HK-2 (cell line): ENCODE measurements around the gene FBXW9.
"Not testable (repeated sequence)": the region's sequence is repeated elsewhere in the genome, so short reads cannot be mapped to it uniquely, and the experiment has no call there.

Experiments
- DNase-seq: peaks from one replicate; pipeline ENCODE4 v3.0.0-alpha.2; 2018; ENCODE audit not compliant: unreplicated experiment

Gene FBXW9

DNA sequence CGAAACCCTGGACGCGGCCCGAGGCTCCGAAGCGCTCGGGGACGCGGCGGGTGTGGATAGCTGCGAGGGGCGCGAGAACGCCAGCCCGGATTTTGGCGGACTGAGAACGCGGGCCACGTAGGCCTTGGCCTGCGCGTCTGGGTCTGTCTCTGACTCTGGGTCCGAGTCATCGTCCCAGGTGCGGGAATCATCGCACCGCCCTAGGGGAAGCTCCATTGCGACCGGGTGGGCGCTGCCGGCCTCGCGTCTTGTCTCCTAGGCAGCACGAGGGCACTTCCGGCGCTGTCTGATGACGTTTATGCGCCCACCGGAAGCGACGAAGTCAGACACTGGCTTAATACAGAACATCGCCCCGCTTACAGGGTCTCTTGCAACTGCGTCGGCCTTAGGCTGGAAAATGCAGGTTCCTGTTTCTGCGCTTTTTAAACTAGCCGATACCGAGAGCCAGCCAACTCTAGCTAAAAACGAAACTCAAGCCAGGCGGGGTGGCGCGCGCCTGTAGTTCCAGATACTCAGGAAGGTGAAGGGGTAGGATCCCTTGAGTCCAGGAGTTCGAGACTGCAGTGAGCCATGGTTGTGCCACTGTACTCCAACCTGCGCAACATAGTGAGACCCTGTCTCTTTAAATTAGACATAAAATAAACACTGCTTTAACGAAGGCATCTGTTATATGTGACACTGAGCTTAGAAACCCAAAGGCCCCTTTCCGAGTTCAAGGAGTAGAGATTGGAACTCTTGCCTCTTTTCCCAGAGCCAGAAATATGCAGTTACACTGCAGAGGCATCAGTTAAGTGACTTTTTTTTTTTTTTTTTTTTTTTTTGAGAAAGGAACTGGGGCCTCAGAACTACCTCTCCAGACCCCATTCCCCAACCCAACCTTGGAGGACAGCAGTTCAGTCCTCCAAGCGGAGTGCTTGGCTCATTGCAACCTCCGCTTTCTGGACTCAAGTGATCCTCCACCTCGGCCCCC lies at the start of gene FBXW9:
Gene FBXW9 (minus strand): TSS at position 266 of the 970 bp plus-strand sequence. CDS start 50 bp downstream, at position 216.
- peak; percentile 95 for DNase-seq

DNA sequence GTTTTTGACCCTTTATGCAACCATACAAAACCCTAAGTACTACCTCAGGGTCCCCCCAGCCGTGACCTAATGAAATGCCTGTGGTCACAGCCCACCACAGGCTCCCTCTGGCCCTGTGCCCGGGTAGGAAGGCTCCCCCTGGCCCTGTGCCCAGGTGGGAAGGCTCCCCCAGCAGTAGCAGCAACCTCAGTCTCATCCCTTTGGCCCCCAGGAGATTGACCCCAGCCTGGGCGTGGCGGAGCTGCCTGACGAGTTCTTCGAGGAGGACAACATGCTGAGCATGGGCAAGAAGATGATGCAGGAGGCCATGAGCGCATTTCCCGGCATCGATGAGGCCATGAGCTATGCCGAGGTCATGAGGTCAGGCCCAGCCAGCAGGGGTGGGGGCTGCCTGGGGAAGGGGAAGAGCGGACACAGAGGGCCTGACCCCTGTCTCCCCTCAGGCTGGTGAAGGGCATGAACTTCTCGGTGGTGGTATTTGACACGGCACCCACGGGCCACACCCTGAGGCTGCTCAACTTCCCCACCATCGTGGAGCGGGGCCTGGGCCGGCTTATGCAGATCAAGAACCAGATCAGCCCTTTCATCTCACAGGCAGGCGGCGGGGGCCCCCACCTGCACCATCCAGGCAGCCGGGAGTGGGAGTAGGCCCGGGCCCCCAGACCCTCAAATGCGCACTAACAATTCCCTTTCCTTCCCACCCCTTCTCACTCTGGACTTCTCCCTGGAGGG lies 48.9 kb upstream of the FBXW9 start:
- DNase-seq, result peak; percentile 82

DNA sequence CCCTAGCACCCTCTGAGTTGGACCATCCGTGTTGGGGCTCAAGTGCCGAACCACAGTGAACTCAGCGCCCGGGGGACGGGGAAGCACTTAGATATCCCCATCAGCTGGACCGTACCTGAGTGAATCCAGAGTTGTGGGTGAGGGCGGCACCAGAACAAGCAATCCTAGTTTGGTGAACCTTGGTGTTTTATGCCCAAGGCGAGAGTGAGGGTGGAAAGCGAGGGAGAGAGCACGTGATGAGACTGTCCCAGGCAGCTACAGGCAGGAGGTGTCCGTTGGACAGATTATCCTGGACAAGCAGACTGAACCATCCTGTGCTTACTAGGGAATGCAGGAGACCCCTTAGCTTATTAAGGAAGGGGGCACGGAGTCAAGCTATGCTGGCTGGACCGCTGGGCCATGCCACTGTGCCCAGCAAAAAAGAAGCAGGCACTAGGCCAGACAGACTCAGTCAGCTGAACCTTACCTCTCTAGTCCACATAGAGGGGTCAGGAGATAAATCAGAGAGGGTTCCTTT lies 41.5 kb upstream of the FBXW9 start:
- DNase-seq, result no peak

DNA sequence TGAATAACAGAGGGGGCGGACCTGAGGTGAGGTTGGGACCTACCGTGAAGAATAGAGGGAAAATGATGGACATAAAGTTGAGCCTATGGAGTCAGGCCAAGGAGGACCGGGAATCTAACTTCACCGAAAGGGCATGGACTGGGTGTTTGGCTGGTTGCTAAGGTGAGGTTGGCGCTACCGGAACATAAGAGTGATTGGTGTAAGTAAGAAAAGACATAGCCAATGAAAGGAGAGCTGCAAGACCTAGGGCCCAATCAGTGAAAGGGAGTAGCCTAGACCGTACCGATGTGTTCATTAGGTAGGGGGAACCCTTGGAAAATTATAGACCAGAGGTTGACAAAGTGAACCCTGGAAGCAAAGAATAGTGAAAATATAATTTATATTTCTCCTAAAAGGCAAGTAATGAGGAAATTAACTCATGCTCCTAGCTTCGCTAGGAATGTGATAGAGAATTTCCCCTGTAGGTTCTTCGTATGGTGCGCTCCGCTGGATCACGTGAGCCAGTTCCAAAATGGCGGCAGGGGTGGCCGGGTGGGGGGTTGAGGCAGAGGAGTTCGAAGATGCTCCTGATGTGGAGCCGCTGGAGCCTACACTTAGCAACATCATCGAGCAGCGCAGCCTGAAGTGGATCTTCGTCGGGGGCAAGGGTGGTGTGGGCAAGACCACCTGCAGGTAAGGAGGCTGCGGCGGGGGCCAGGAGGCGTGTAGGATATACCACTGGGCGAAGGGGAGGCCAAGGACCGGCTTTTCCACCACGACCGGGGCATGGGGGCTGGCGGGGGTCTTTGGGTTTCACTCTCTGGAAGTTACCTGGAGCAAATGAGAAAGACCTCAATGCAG lies 40.8 kb upstream of the FBXW9 start, which contains the start of gene GET3:
Gene GET3 (plus strand): TSS at position 503 of the 840 bp plus-strand sequence. CDS start 9 bp downstream, at position 512.
- peak; percentile 93 for DNase-seq

DNA sequence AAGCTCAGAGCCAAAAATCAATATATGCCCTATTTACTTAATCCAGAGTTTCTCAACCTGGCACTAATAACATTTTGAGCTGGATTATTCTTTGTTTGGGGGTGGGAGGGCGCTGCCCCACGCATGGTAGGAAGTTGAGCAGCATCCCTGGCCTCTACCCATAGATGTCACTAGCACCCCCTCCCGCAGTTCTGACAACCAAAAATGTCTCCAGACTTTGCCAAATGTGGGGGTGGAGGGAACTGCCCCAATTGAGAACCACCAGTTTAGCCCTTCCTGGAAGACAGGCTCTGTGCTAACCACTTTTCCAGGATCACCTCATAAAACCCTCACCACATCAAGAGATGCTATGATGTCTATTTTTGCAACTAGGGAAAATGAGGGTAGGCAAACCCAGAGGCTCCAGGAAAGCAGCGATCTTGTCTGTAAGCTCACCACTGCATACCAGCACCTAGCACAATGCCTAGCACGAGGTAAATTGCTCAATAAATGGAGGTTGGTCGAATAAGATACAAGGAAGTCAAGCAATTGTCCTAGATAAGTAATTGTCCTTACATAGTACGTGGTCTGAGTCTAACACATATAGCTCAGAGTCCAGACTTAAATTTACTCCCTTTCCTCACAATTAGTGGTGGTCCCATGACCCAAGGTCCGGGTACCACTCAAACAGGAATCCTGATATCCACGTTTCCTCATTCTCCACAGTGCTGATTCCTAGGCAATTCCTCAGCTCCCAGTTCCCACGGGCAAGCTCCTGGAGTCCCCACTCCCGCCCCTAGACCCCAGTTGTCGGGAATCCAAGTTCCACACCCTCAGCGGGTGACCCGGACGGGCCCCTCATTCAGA lies 37.2 kb upstream of the FBXW9 start:
- DNase-seq, result no peak

DNA sequence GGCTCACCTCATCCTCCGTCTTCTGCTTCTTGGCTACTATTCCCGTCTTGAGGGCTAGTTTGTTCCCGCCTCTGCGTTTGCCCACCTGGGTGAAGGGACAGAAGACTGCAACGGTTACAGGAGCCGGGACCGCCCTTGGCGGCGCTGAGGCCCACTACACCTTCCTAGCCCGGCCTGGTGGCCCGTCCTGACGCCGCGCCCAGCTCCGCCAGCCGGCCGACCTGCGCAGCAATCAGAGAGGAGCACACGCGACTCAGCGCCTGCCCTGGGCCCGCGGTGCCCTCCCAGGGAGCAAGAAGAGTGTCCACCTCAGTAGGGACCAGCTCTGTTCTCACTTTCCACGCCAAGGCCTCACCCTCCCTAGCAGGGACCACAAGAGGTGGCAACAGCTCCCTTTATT lies 34.9 kb upstream of the FBXW9 start:
- no peak for DNase-seq

DNA sequence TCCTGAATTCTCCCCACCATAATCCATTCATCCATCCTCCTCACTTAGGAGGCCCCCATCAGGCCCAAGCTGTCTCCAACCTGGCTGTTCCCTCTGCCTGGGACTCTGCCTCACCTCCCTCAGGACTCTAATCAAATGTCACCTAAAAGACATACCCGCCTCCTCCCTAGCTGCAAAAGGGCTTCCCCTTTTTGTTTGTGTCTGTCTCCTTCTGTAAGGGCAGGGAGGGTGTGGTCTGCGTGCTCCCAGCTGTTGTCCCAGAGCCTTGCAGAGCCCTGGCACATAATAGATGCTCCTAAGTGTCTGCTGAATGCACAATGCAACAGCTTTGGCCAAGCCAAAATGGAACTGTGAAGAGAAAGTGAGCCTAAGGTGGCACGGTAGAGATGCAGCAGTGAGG lies 33.6 kb upstream of the FBXW9 start:
- DNase-seq, result no peak

DNA sequence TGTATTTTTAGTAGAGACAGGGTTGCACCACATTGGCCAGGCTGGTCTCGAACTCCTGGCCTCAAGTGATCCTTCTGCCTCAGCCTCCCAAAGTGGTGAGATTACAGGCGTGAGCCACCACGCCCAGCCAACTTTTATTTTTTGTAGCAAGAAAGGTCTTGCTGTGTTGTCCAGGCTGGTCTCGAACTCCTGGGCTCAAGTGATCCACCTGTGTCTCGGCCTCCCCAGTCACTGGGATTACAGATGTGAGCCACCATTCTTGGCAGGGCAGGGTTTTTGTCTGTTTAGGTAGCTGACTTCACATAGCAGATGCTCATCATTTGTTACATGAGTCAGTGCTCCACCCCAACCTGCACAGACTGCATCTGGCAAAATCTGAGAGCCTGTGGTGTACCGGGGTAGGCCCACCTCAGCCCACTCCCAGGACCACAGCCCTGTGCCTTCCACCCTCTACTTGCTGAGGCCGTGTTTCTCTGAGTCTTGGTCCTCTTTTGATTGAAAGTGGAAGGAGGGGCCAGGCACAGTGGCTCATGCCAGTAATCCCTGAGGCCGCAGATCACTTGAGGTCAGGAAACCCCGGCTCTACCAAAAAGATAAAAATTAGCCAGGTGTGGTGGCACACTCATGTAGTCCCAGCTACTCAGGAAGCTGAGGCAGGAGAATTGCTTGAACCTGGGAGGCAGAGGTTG lies 31.5 kb upstream of the FBXW9 start:
- DNase-seq, result peak; percentile 67

DNA sequence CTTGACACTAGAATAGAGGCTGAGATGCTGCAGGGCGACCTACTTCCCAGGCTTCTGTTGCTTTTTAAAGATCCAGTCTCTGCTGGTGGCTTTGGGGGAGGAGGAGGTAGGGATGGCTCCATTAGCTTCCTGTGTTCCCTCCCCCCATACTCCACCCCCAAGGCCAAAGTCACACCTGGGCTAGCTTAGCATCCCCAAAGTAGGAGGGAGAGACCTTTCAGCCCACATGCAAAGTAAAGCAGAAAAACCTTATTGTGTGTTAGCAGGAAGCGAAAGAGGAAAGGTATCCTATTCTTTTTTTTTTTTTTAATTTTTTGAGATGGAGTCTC lies 30.5 kb upstream of the FBXW9 start:
- DNase-seq, result no peak

DNA sequence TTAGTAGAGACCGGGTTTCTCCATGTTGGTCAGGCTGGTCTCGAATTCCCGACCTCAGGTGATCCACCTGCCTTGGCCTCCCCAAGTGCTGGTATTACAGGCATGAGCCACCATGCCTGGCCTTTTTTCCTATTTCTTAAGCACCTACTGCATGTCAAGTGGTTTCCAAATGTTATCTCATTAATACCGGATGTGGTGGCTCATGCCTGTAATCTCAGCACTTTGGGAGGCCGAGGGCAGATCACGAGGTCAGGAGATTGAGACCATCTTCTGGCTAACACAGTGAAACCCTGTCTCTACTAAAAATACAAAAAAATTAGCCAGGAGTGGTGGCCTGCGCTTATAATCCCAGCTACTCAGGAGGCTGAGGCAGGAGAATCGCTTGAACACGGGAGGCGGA lies 29.2 kb upstream of the FBXW9 start:
- not testable (repeated sequence) for DNase-seq

DNA sequence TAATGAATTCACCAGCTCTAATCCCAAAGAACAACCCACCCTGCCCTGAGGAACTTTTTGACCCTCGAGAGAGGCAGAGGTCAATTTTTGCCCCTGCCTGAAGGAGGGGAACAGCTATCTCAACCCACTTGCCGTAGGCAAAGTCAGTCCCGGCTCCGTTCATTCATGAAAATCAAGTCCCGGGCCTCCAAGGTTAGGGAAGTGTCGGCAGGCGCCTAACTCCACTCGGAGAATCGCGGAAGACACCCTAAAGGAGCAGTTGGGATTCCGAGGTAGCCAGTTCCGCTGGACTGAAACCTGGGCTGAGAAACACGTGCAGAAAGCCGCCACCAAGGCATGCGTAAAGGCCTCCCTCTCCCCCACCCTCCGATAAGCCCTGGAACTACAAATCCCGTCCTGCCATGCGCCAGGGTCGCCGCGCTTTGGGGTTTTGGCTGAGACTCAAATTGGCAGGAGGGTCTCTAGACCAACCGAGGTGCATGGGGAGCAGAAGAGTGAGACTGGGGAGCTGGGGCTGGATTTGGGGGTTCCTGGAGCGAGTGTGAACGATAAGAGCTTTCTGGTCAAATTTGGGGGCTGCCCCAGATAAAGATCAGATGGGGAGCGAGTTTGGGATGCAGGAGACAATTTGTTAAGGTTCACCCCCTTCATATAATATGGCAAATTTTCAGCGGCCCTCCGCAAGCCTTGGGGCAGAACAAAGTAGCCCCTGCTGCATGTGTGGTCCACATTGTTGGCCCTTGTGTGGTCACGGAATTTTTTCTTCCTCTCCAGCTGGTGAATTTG lies 27.4 kb upstream of the FBXW9 start, which contains the start of gene TNPO2:
Gene TNPO2 (minus strand): TSS at position 292 of the 786 bp plus-strand sequence. CDS start 2,955 bp downstream, outside the sequence.
- peak; percentile 67 for DNase-seq

DNA sequence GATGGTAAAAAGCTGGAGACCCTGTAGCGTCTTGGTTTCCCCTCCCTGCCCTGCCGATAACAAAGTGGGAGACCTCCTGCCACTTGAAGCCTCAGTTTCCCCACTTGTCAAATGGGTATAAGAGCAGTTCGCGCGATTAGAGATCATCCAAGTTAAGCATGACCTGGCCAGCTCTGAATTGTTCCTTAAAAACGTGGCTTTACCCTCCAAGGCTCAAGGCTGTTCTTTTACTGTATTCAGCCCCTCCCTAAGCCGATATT lies 26.9 kb upstream of the FBXW9 start:
- DNase-seq, result no peak

DNA sequence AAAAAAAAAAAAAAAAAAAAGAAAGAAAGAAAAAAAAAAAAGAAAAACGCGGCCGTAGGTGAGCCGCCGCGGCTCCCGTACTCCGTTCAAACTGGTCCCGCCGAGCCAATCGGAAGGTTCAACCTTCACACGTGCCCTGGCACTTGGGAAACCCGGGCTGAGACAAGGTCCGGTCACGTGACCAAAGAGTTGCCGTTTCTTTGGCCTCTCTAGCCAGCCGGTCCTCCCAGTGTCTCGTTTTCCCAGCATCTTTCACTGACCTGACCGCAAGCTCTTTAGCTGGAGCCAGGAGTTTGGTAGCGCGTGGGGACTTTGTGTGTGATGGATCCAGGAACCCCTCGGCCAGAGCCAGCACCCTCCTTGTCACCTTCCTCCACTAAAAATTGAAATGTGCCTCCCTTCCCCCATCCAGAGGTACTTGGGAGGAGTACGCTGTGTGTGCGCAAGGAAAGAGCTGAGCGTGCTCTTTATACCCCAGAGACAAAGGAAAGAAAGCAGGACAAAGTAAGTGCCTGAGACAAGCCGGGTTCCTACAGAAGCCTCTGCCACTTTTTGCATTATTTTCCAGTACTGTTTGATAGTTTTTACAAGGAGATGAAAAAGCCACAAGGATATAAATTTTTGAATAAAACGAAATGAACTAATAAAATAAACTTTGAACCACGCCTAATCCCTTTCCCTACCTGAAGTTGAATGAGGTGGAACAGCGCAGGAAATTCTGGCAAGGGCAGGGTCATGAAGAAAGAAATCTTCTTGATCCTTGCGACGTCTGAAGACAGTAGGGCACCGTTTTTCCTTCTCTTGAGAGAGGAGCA lies 26.3 kb upstream of the FBXW9 start:
- DNase-seq, result peak; percentile 94

DNA sequence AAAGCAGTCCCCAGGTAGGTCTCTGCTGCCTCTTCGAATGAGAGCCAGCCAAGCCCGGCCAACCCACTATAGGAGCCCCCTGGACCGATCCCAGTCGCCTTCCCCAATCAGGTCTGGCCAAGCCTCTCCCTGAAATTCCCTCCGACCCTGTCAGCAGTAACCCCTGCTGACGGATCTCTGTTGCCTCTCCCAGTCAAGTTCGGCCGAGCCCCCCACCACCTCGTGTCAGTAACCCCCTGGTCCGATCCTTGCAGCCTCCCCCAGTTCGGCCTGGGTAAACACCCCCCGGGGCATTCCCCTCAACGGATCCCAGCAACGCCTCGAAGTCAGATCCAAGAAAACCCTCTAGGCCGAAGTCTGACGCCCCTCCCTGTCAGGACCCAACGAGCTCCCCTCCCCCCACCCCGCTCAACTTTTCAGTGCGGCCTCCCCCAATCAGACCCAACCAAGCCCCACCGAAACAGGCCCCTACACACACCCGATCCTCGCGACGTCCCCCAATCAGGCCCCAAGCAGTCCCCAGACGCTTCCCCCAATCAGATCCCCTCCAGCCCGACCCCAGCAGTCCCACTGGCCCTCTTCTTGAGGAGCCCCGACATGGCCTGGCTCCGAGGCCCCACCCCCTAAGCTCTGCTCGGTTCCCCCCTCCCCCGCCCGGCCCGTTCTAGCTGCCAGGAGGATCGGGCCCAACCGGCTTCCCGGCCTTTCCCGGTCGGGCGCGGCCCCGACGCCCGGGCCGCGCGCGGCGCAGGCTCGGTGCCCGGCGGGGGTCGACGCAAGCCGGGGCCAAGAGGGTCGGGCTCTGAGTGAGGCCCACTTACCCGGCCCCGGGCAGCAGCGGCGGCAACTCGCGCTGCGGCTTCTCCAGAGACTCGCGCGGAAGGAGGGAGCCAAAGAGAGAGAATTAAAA lies 25.5 kb upstream of the FBXW9 start:
- peak; percentile 60 for DNase-seq

DNA sequence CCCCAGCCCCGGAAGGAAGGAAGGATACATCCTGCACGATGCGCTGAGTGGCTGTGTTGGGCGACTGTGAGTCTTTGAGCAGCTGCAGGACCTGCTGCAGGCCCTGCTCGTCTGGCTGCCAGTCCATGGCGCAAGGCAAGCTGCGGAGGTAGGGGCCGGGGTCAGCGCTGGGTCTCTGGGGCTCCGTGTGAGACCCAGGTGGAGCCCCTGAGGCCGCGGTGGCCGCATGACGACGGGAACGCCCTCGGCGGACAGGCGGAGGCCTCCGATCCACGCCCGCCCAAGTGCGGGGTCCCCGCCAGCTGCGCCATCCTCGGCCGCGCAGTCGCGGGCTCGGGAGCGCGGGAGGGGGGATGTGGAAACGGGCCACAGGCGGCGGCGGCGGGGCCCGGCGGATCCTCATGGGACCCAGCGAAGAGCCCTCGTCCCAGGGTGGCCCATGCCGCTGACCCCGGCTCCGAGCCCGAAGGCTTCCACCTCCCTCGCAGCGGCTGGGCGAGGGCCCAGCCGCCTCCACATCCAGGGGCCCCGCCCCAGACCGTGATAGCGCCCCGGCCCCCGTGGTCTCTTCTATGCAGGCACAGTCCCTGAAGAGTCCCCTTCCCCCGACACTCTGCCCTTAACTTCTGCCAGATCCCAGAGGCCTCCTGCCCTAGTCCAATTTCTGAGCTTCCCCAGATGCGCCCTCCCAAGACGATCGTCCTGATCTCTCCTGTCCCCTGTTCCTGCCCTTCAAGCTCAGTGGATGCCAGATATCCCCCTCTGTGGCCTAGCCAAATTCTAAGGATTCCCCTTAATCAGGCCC lies 24.6 kb upstream of the FBXW9 start:
- DNase-seq, result no peak

DNA sequence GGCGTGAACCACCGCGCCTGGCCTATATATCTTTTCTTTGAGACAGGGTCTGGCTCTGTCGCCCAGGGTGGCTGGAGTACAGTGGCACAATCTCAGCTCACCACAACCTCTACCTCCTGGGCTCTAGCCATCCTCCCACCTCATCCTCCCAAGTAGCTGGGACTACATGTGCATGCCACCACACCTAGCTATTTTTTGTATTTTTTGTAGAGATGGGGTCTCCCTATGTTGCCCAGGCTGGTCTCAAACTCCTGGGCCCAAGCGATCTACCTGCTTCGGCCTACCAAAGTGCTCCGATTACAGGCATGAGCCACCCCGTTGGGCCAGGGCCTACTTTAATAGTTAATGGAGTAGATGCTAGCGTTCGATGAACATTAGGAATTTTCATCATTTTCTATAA lies 23.9 kb upstream of the FBXW9 start:
- no peak for DNase-seq

DNA sequence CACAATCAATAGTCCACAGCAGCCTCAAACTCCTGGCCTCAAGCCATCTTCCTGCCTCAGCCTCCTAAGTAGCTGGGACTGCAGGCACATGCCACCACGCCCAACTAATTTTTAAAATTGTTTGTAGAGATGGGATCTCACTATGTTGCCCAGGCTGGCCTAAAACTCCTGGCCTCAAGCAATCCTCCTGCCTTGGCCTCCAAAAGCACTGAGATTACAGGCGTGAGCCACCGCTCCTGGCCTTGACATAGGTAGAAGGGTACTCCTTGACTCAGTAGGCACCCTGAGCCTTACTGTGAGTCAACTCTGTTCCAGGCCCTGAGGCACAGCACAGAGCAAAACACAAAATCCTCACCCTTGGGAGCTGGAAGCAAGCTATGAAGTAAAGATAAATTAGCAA lies 19.5 kb upstream of the FBXW9 start:
- no peak for DNase-seq
